Thymus (tissue), 11 donors: Measurements from ENCODE around the gene ARL6IP6. TPM values are rescaled to one million over a fixed set of nuclear protein-coding genes. Genes with fewer than 3 reads are reported as not detected.
A peak's percentile ranks its signal among the peaks of the same experiment; 100 is the strongest.
"Not testable (repeated sequence)": the region's sequence is repeated elsewhere in the genome, so short reads cannot be mapped to it uniquely, and the experiment has no call there.

Source experiments
- DNase-seq, 9 donors: peaks; one replicate each; pipeline ENCODE4 v3.0.0-alpha.2; 2013; ENCODE audit warnings: low spot score in 9 of 9, low read depth in 6 of 9, missing footprints in 1 of 9
- H3K27ac ChIP-seq, 2 donors: one replicate each; pipeline ENCODE4 v1.5.1; 2013; ENCODE audit warnings: control low read depth in 1 of 2, low read depth in 1 of 2, low read length in 1 of 2, mild to moderate bottlenecking in 1 of 2, moderate library complexity in 1 of 2
- H3K27me3 ChIP-seq, 2 donors: one replicate each; pipeline ENCODE4 v1.5.1; 2013; ENCODE audit warnings: low read length in 1 of 2; ENCODE audit not compliant: control insufficient read depth in 2 of 2, insufficient read depth in 1 of 2
- H3K36me3 ChIP-seq, 2 donors: one replicate each; pipeline ENCODE4 v1.5.1; 2013; ENCODE audit warnings: low read length in 1 of 2, mild to moderate bottlenecking in 1 of 2, moderate library complexity in 1 of 2; ENCODE audit not compliant: control insufficient read depth in 2 of 2, insufficient read depth in 2 of 2
- H3K4me1 ChIP-seq, 2 donors: one replicate each; pipeline ENCODE4 v1.5.1; 2013; ENCODE audit warnings: low read length in 2 of 2; ENCODE audit not compliant: control insufficient read depth in 2 of 2, insufficient read depth in 2 of 2
- H3K4me3 ChIP-seq, 2 donors: one replicate each; pipeline ENCODE4 v1.5.1; 2013; ENCODE audit warnings: low read length in 2 of 2, control low read depth in 1 of 2, mild to moderate bottlenecking in 1 of 2
- H3K9me3 ChIP-seq, 2 donors: one replicate each; pipeline ENCODE4 v1.5.1; 2013; ENCODE audit warnings: low read length in 1 of 2, mild to moderate bottlenecking in 1 of 2; ENCODE audit not compliant: control insufficient read depth in 2 of 2, insufficient read depth in 1 of 2
- WGBS: extraction: QIAGEN DNeasy Blood & Tissue Kit; methylation state at CpG from one replicate; pipeline ENCODE4 v1.1.7; 2013; 5-methylcytosine and 5-hydroxymethylcytosine counted together
- polyA plus RNA-seq: library from polyadenylated mRNA; stranded (reverse); fragments of 200-250 nt; gene quantifications from one replicate; pipeline ENCODE4 v1.2.3, GENCODE V29; 2013
- total RNA-seq: library from RNA; stranded (reverse); fragments of 120-200 nt; gene quantifications from one replicate; pipeline ENCODE4 v1.2.4, GENCODE V29; 2013
- donor health status: healthy.

The ARL6IP6 gene
- total and polyA plus RNA-seq, 2 donors, result 19.5 to 21.7 TPM

- peaks cover 14 to 28% of the 10 kb centered on the region in 2 donors for H3K36me3 ChIP-seq
- WGBS, result 100% methylated on average over 1 of the region's 1 CpG
- DNase-seq, H3K4me1 ChIP-seq, H3K27me3 ChIP-seq, H3K27ac ChIP-seq, H3K9me3 ChIP-seq, H3K4me3 ChIP-seq: not testable (repeated sequence)
Observed at GRCh38 chr2:152737509-152737908, 19.1 kb downstream of the ARL6IP6 start.

- Histone ChIP-seq H3K4me1 (no peaks in the 10 kb centered on the region), H3K27me3 (no peaks in the 10 kb centered on the region), H3K27ac (no peak overlapping the region), H3K4me3 (no peak overlapping the region), H3K9me3 (no peaks in the 10 kb centered on the region), H3K36me3 (peaks cover 14 to 28% of the 10 kb centered on the region in 2 donors)
- no peak for DNase-seq
- WGBS, result over 99% methylated on average over 2 of the region's 2 CpGs
Observed at GRCh38 chr2:152738438-152738837, 20.0 kb downstream of the ARL6IP6 start.

- H3K9me3 ChIP-seq, H3K4me1 ChIP-seq, H3K4me3 ChIP-seq, H3K27ac ChIP-seq, DNase-seq, H3K27me3 ChIP-seq: not testable (repeated sequence)
- WGBS, result 96% methylated on average over 1 of the region's 1 CpG
- H3K36me3 ChIP-seq, result peaks cover 14 to 32% of the 10 kb centered on the region in 2 donors
Observed at GRCh38 chr2:152739705-152740104, 21.3 kb downstream of the ARL6IP6 start.

- WGBS, result 45% methylated on average over 2 of the region's 2 CpGs
- no peak overlapping the region for H3K4me3 ChIP-seq
- H3K9me3 ChIP-seq, result no peaks in the 10 kb centered on the region
- H3K36me3 ChIP-seq, result peaks cover 14 to 28% of the 10 kb centered on the region in 2 donors
- H3K27me3 ChIP-seq, result no peaks in the 10 kb centered on the region
- peak in 6 of 9 donors; percentile 19 to 72 (median 38) for DNase-seq
- H3K27ac ChIP-seq, result no peak overlapping the region
- H3K4me1 ChIP-seq, result no peaks in the 10 kb centered on the region
Observed at GRCh38 chr2:152740743-152741328, 22.4 kb downstream of the ARL6IP6 start.

- Histone ChIP-seq H3K9me3 (no peaks in the 10 kb centered on the region), H3K27ac (no peak overlapping the region), H3K27me3 (no peaks in the 10 kb centered on the region), H3K36me3 (peaks cover 13 to 15% of the 10 kb centered on the region in 2 donors), H3K4me3 (no peak overlapping the region), H3K4me1 (no peaks in the 10 kb centered on the region)
- 87% methylated on average over 3 of the region's 3 CpGs for WGBS
- DNase-seq, result no peak
Observed at GRCh38 chr2:152743002-152743401, 24.6 kb downstream of the ARL6IP6 start.

GRCh38 chr2:152747751-152748150 is 29.3 kb downstream of the ARL6IP6 start:
- not testable (repeated sequence) for DNase-seq, H3K9me3 ChIP-seq, H3K27me3 ChIP-seq, H3K36me3 ChIP-seq, H3K4me1 ChIP-seq, H3K4me3 ChIP-seq, H3K27ac ChIP-seq
- 97% methylated on average over 4 of the region's 4 CpGs for WGBS

GRCh38 chr2:152755029-152755428 is 36.6 kb downstream of the ARL6IP6 start:
- Histone ChIP-seq H3K4me1 (no peaks in the 10 kb centered on the region), H3K4me3 (no peak overlapping the region), H3K27ac (no peak overlapping the region), H3K9me3 (peaks cover 0 to 2% of the 10 kb centered on the region in 2 donors), H3K27me3 (no peaks in the 10 kb centered on the region), H3K36me3 (peaks cover 3 to 13% of the 10 kb centered on the region in 2 donors)
- peak in 1 of 9 donors; percentile 1 for DNase-seq
- 97% methylated on average over 13 of the region's 13 CpGs for WGBS

- Histone ChIP-seq H3K27ac (no peak overlapping the region), H3K27me3 (no peaks in the 10 kb centered on the region), H3K9me3 (peaks cover 0 to 2% of the 10 kb centered on the region in 2 donors), H3K4me1 (no peaks in the 10 kb centered on the region), H3K4me3 (no peak overlapping the region), H3K36me3 (peaks cover 9 to 21% of the 10 kb centered on the region in 2 donors)
- DNase-seq, result no peak
- 98% methylated on average over 6 of the region's 6 CpGs for WGBS
Observed at GRCh38 chr2:152759290-152760072, 41.1 kb downstream of the ARL6IP6 start.

- no peaks in the 10 kb centered on the region for H3K4me1 ChIP-seq
- 97% methylated on average over 4 of the region's 4 CpGs for WGBS
- DNase-seq, result no peak
- H3K27me3 ChIP-seq, result no peaks in the 10 kb centered on the region
- H3K9me3 ChIP-seq, result no peaks in the 10 kb centered on the region
- no peak overlapping the region for H3K27ac ChIP-seq
- H3K4me3 ChIP-seq, result no peak overlapping the region
- peaks cover 6 to 21% of the 10 kb centered on the region in 2 donors for H3K36me3 ChIP-seq
Observed at GRCh38 chr2:152761214-152761613, 42.8 kb downstream of the ARL6IP6 start.
